H1 (cell line): ENCODE data around the gene MCM8. TPM values are rescaled to one million over a fixed set of nuclear protein-coding genes. Genes with fewer than 3 reads are reported as not detected.

Source experiments
- CTCF ChIA-PET: fragments of 300-600 bp; sonication (Branson Sonifier 250); formaldehyde crosslinking; loops from one replicate; lab custom pipeline; 2021; ENCODE audit not compliant: partially characterized antibody; lab: Charles Lee
- POLR2A ChIA-PET: fragments of 300-600 bp; sonication (Branson Sonifier 250); formaldehyde crosslinking; loops from one replicate; lab custom pipeline; 2021; ENCODE audit warnings: inconsistent platforms; ENCODE audit not compliant: partially characterized antibody; lab: Charles Lee
- DNase-seq, 2 experiments: peaks; one replicate each; pipeline versions ENCODE4 v3.0.0 to v3.0.0-alpha.2; 2010 to 2022; ENCODE audit warnings: low spot score in 2 of 2, low read depth in 1 of 2, mixed read lengths in 1 of 2
- FAIRE-seq: peaks from 2 replicates; lab custom pipeline; 2011; peaks lifted over from hg19 to GRCh38; lab: Jason Lieb, UNC
- H2AFZ ChIP-seq: 2 replicates; pipeline ENCODE4 v1.8.1; 2012; ENCODE audit warnings: low read length, inconsistent platforms
- H2AK5ac ChIP-seq: 2 replicates; pipeline ENCODE4 v1.6.1; 2013; ENCODE audit warnings: low read depth, low read length
- H2BK120ac ChIP-seq: replicated peaks from 2 replicates; pipeline ENCODE3; 2013; ENCODE audit warnings: low read depth, low read length, inconsistent platforms
- H2BK12ac ChIP-seq: 2 replicates; pipeline ENCODE4 v1.6.1; 2013; ENCODE audit warnings: low read depth, low read length
- H2BK15ac ChIP-seq: 2 replicates; pipeline ENCODE4 v1.6.1; 2013; ENCODE audit warnings: low read length
- H2BK20ac ChIP-seq: 2 replicates; pipeline ENCODE4 v1.6.1; 2013; ENCODE audit warnings: low read length
- H2BK5ac ChIP-seq: 2 replicates; pipeline ENCODE4 v1.6.1; 2013; ENCODE audit warnings: low read depth, low read length
- H3K14ac ChIP-seq: 2 replicates; pipeline ENCODE4 v1.6.1; 2013; ENCODE audit warnings: inconsistent platforms; ENCODE audit not compliant: insufficient read length
- H3K18ac ChIP-seq: 2 replicates; pipeline ENCODE4 v1.6.1; 2013; ENCODE audit warnings: low read length; ENCODE audit errors: extremely low read depth
- H3K23ac ChIP-seq: 2 replicates; pipeline ENCODE4 v1.6.1; 2013; ENCODE audit warnings: inconsistent platforms; ENCODE audit not compliant: insufficient read length
- H3K23me2 ChIP-seq: 2 replicates; pipeline ENCODE4 v1.6.1; 2013; ENCODE audit warnings: low read depth, low read length
- H3K27ac ChIP-seq: 2 replicates; pipeline ENCODE4 v1.6.1; 2011; ENCODE audit warnings: low read depth, low read length, inconsistent platforms
- H3K27me3 ChIP-seq, 4 experiments: replicated peaks in 1 of 4; 1 replicate in 1 of 4; 2 replicates in 3 of 4; pipeline versions ENCODE4 v1.6.1 to v1.8.1; 2011 to 2013; ENCODE audit warnings: low read length in 3 of 4, mild to moderate bottlenecking in 3 of 4, inconsistent platforms in 2 of 4, mixed read lengths in 2 of 4, moderate library complexity in 1 of 4; ENCODE audit not compliant: control insufficient read depth in 3 of 4, insufficient read depth in 3 of 4; ENCODE audit errors: extremely low read depth in 1 of 4
- H3K36me3 ChIP-seq, 4 experiments: 2 replicates each; pipeline versions ENCODE4 v1.6.1 to v1.8.1; 2011 to 2013; ENCODE audit warnings: mild to moderate bottlenecking in 4 of 4, low read length in 3 of 4, moderate library complexity in 2 of 4, control low read depth in 1 of 4, inconsistent platforms in 1 of 4; ENCODE audit not compliant: insufficient read depth in 4 of 4, control insufficient read depth in 2 of 4
- H3K4ac ChIP-seq: replicated peaks from 2 replicates; pipeline ENCODE3; 2013; ENCODE audit warnings: low read length, low read depth, mixed read lengths, inconsistent platforms; ENCODE audit not compliant: insufficient read length
- H3K4me1 ChIP-seq, 4 experiments: replicated peaks in 1 of 4; 1 replicate in 1 of 4; 2 replicates in 3 of 4; pipeline versions ENCODE4 v1.6.1 to v1.8.1; 2011 to 2013; ENCODE audit warnings: low read length in 3 of 4, inconsistent platforms in 2 of 4, mixed read lengths in 1 of 4; ENCODE audit not compliant: insufficient read depth in 4 of 4, control insufficient read depth in 3 of 4
- H3K4me2 ChIP-seq, 2 experiments: 2 replicates each; pipeline versions ENCODE4 v1.6.1 to v1.8.1; 2011 to 2013; ENCODE audit warnings: low read depth in 2 of 2, low read length in 2 of 2, control low read depth in 1 of 2, inconsistent platforms in 1 of 2, mild to moderate bottlenecking in 1 of 2; ENCODE audit not compliant: insufficient read depth in 1 of 2
- H3K4me3 ChIP-seq, 4 experiments: fragments of 200-600, 300-600 bp in 1 of 4; sonication (generic), shearing (Covaris generic), sonication (Bioruptor Twin) in 1 of 4; 2 replicates each; pipeline versions ENCODE4 v1.5.1 to v1.8.1; 2011 to 2016; ENCODE audit warnings: low read length in 4 of 4, low read depth in 3 of 4, control low read depth in 2 of 4, inconsistent platforms in 2 of 4, mild to moderate bottlenecking in 2 of 4, mixed read lengths in 1 of 4, moderate library complexity in 1 of 4; ENCODE audit not compliant: insufficient read depth in 2 of 4; ENCODE audit errors: extremely low read depth in 1 of 4
- H3K56ac ChIP-seq: replicated peaks from 2 replicates; pipeline ENCODE3; 2013; ENCODE audit warnings: low read depth, mild to moderate bottlenecking, mixed read lengths, low read length, inconsistent platforms; ENCODE audit not compliant: insufficient read length
- H3K79me1 ChIP-seq: 2 replicates; pipeline ENCODE4 v1.6.1; 2013; ENCODE audit warnings: low read depth, low read length, control low read depth
- H3K79me2 ChIP-seq, 2 experiments: 2 replicates each; pipeline versions ENCODE4 v1.6.1 to v1.8.1; 2012 to 2013; ENCODE audit warnings: low read length in 2 of 2, mild to moderate bottlenecking in 2 of 2, inconsistent platforms in 1 of 2; ENCODE audit not compliant: insufficient read depth in 2 of 2, control insufficient read depth in 1 of 2
- H3K9ac ChIP-seq, 4 experiments: replicated peaks in 1 of 4; 1 replicate in 1 of 4; 2 replicates in 3 of 4; pipeline versions ENCODE4 v1.6.1 to v1.8.1; 2011 to 2013; ENCODE audit warnings: low read depth in 3 of 4, low read length in 3 of 4, control low read depth in 2 of 4, mild to moderate bottlenecking in 2 of 4, moderate library complexity in 2 of 4, inconsistent platforms in 1 of 4; ENCODE audit errors: extremely low read depth in 1 of 4
- H3K9me3 ChIP-seq, 2 experiments: 2 replicates each; pipeline versions ENCODE4 v1.6.1 to v1.8.1; 2012 to 2013; ENCODE audit warnings: mild to moderate bottlenecking in 2 of 2, moderate library complexity in 2 of 2, control low read depth in 1 of 2, inconsistent platforms in 1 of 2, low read depth in 1 of 2, low read length in 1 of 2, mixed read lengths in 1 of 2; ENCODE audit not compliant: insufficient read depth in 2 of 2
- H4K20me1 ChIP-seq, 2 experiments: replicated peaks in 1 of 2; 2 replicates each; pipeline versions ENCODE3 to v1.8.1; 2011 to 2013; ENCODE audit warnings: inconsistent platforms in 2 of 2, low read length in 2 of 2, mild to moderate bottlenecking in 1 of 2; ENCODE audit not compliant: insufficient read depth in 2 of 2, control insufficient read depth in 1 of 2
- H4K5ac ChIP-seq: 2 replicates; pipeline ENCODE4 v1.6.1; 2013; ENCODE audit warnings: low read length, low read depth, mixed read lengths, inconsistent platforms; ENCODE audit not compliant: insufficient read length
- H4K8ac ChIP-seq: 2 replicates; pipeline ENCODE4 v1.8.0; 2013; ENCODE audit warnings: mild to moderate bottlenecking, moderate library complexity, low read length, inconsistent platforms; ENCODE audit not compliant: insufficient read depth; ENCODE audit errors: extremely low read depth
- H4K91ac ChIP-seq: replicated peaks from 2 replicates; pipeline ENCODE3; 2013; ENCODE audit warnings: low read length, mixed read lengths, inconsistent platforms; ENCODE audit not compliant: insufficient read length
- NRF1 ChIP-seq: IDR thresholded peaks from 2 replicates; pipeline ENCODE4 v1.6.1; 2011; ENCODE audit warnings: mild to moderate bottlenecking, low read depth, low read length, improper control_type of control experiment
- WGBS, 2 experiments: shearing (Covaris generic) in 1 of 2; methylation state at CpG; one replicate each; pipeline versions ENCODE4 v1.1.6 to v1.1.7; 2013 to 2015; ENCODE audit warnings: low lambda C conversion rate in 2 of 2, mixed read lengths in 2 of 2, inconsistent platforms in 1 of 2, low coverage in 1 of 2, missing lambda C conversion rate in 1 of 2; ENCODE audit not compliant: insufficient replicate concordance in 2 of 2, insufficient coverage in 1 of 2, insufficient read length in 1 of 2; ENCODE audit errors: extremely low coverage in 1 of 2, missing lambda C conversion rate in 1 of 2; 5-methylcytosine and 5-hydroxymethylcytosine counted together
- polyA plus RNA-seq, 7 experiments: library from polyadenylated mRNA; depleted of rRNA in 3 of 7; stranded (reverse) in 5 of 7; unstranded in 2 of 7; fragments of >200 nt in 5 of 7; fragments of 200-250 nt in 2 of 7; gene quantifications; 1 replicate in 5 of 7; 2 replicates in 1 of 7; 4 replicates in 1 of 7; pipeline versions ENCODE4 v1.2.1 to v1.2.3, GENCODE V29; 2011 to 2013; ENCODE audit warnings: missing spikeins in 2 of 7, mixed read lengths in 2 of 7
- total RNA-seq: library from RNA; stranded (reverse); fragmentation: NEBNext Ultra II Directional; extraction: Animal tissue kit (Norgen Biotek cat#: 25700); gene quantifications from 2 replicates; pipeline ENCODE4 v1.2.1, GENCODE V29; 2021

The MCM8 gene
- total and polyA plus RNA-seq, 2 of the 8 experiments (the other 6 are each of a cell fraction or from before 2014, with no cell fraction given) = 7.1 to 31.9 TPM

DNA sequence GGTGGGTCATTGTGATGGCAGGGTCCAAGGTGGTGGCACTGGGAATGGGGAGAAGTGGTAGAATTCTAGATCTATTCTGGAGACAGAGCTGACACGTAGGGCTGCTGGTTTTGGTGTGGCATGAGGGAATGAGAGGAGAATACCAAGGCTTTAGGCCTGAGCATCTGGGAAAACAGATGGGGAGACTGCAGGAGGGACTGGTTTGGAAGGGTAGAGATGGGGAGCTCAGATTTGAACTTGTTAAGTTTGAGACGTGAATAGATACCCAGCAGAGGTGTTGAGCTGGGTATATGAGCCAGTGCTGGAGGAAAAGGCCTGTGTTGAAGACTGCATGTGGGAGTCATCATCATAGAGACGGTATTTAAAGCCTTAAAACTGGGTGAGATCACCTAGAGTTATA lies 17.7 kb upstream of the MCM8 start:
- Histone ChIP-seq H3K27me3 (no peaks in the 10 kb centered on the region), H2BK5ac (no peak overlapping the region), H4K20me1 (no peaks in the 10 kb centered on the region), H2BK120ac (no peak overlapping the region), H3K56ac (no peak overlapping the region), H3K79me1 (no peaks in the 10 kb centered on the region), H3K4me2 (no peak overlapping the region), H2BK15ac (no peak overlapping the region), H2BK12ac (no peak overlapping the region), H3K4me1 (no peaks in the 10 kb centered on the region), H3K79me2 (no peaks in the 10 kb centered on the region), H4K8ac (no peak overlapping the region), H4K5ac (no peak overlapping the region), H2AK5ac (no peak overlapping the region), H3K23me2 (no peaks in the 10 kb centered on the region), H3K18ac (no peak overlapping the region), H3K9ac (no peak overlapping the region), H3K23ac (no peak overlapping the region), H3K27ac (no peak overlapping the region), H3K36me3 (peaks cover 0 to 5% (median under 1%) of the 10 kb centered on the region in 4 experiments; a peak in 3 of 8 replicates), H3K4ac (no peak overlapping the region), H4K91ac (no peak overlapping the region), H2BK20ac (no peak overlapping the region), H3K4me3 (no peak overlapping the region), H3K14ac (no peak overlapping the region), H3K9me3 (no peaks in the 10 kb centered on the region), H2AFZ (no peak overlapping the region)
- no peak for FAIRE-seq
- 84% methylated on average over 3 of the region's 3 CpGs; no CpG with 5 or more reads in 1 of the 2 experiments for WGBS, 2 experiments
- no peak for DNase-seq
- no peak for TF ChIP-seq NRF1
- POLR2A ChIA-PET = no interaction called here
- CTCF ChIA-PET = interaction anchor here (0.7 to 4.5 kb wide), 13 partner anchors 13 to 404 kb away, joined by 3 to 37 read pairs (median 4); no protein-coding TSS in a partner anchor
